Liver (tissue), 9 donors: ENCODE results near the gene RALGPS2. TPM values are rescaled to one million over a fixed set of nuclear protein-coding genes. Genes with fewer than 3 reads are reported as not detected.

Experiments used
- DNase-seq: peaks from one replicate; pipeline ENCODE4 v3.0.0-alpha.2; 2017; ENCODE audit warnings: low spot score
- H3K27ac ChIP-seq, 2 donors: one replicate each; pipeline ENCODE4 v1.7.0; 2013; ENCODE audit warnings: inconsistent platforms in 2 of 2, low read length in 2 of 2, control low read depth in 1 of 2, low read depth in 1 of 2, mild to moderate bottlenecking in 1 of 2
- H3K27me3 ChIP-seq, 4 donors: one replicate each; pipeline versions ENCODE4 v1.6.1 to v1.7.0; 2013; ENCODE audit warnings: low read length in 3 of 4, inconsistent platforms in 1 of 4, mild to moderate bottlenecking in 1 of 4, moderate library complexity in 1 of 4; ENCODE audit not compliant: control insufficient read depth in 4 of 4, insufficient read depth in 4 of 4
- H3K36me3 ChIP-seq, 4 donors: one replicate each; pipeline versions ENCODE4 v1.6.1 to v1.7.0; 2013; ENCODE audit warnings: low read length in 3 of 4, mild to moderate bottlenecking in 3 of 4, low read depth in 1 of 4, moderate library complexity in 1 of 4; ENCODE audit not compliant: control insufficient read depth in 4 of 4, insufficient read depth in 3 of 4
- H3K4me1 ChIP-seq, 4 donors: one replicate each; pipeline versions ENCODE4 v1.6.1 to v1.7.0; 2013; ENCODE audit warnings: low read length in 3 of 4, mild to moderate bottlenecking in 3 of 4, moderate library complexity in 1 of 4; ENCODE audit not compliant: control insufficient read depth in 4 of 4, insufficient read depth in 4 of 4
- H3K4me3 ChIP-seq, 3 donors: one replicate each; pipeline versions ENCODE4 v1.6.1 to v1.7.0; 2013; ENCODE audit warnings: low read length in 3 of 3, control low read depth in 1 of 3, low read depth in 1 of 3, mild to moderate bottlenecking in 1 of 3
- H3K9ac ChIP-seq, 2 donors: one replicate each; pipeline ENCODE4 v1.7.0; 2013; ENCODE audit warnings: low read length in 2 of 2, mild to moderate bottlenecking in 2 of 2, moderate library complexity in 2 of 2, control low read depth in 1 of 2, low read depth in 1 of 2
- H3K9me3 ChIP-seq, 4 donors: one replicate each; pipeline versions ENCODE4 v1.6.1 to v1.7.0; 2013; ENCODE audit warnings: low read length in 3 of 4; ENCODE audit not compliant: control insufficient read depth in 4 of 4
- EGR1 ChIP-seq, 2 donors: IDR thresholded peaks; 2 replicates each; pipeline ENCODE4 v1.6.1; 2016 to 2018; ENCODE audit warnings: antibody characterized with exemption in 2 of 2, low read depth in 2 of 2
- FOXA1 ChIP-seq: IDR thresholded peaks from 2 replicates; pipeline ENCODE4 v1.6.1; 2016; ENCODE audit warnings: antibody characterized with exemption
- FOXA2 ChIP-seq: IDR thresholded peaks from 2 replicates; pipeline ENCODE4 v1.6.1; 2016; ENCODE audit warnings: antibody characterized with exemption
- HNF4A ChIP-seq, 2 donors: conservative IDR thresholded peaks; 2 replicates each; pipeline ENCODE4 v1.6.1; 2016; ENCODE audit warnings: antibody characterized with exemption in 2 of 2, mild to moderate bottlenecking in 2 of 2
- HNF4G ChIP-seq: IDR thresholded peaks from 2 replicates; pipeline ENCODE4 v1.6.1; 2016; ENCODE audit warnings: antibody characterized with exemption
- JUND ChIP-seq, 2 donors: IDR thresholded peaks; 2 replicates each; pipeline ENCODE4 v1.6.1; 2016; ENCODE audit warnings: antibody characterized with exemption in 2 of 2
- NR2F2 ChIP-seq: IDR thresholded peaks from 2 replicates; pipeline ENCODE4 v1.6.1; 2016; ENCODE audit warnings: antibody characterized with exemption
- RXRA ChIP-seq, 2 donors: IDR thresholded peaks; 2 replicates each; pipeline ENCODE4 v1.6.1; 2017 to 2018; ENCODE audit warnings: antibody characterized with exemption in 2 of 2, mild to moderate bottlenecking in 1 of 2
- SP1 ChIP-seq: IDR thresholded peaks from 2 replicates; pipeline ENCODE4 v1.6.1; 2018; ENCODE audit warnings: antibody characterized with exemption, mild to moderate bottlenecking
- TAF1 ChIP-seq: conservative IDR thresholded peaks from 2 replicates; pipeline ENCODE4 v1.6.1; 2016; ENCODE audit warnings: antibody characterized with exemption, mild to moderate bottlenecking
- YY1 ChIP-seq: IDR thresholded peaks from 2 replicates; pipeline ENCODE4 v1.6.1; 2016; ENCODE audit warnings: antibody characterized with exemption, mild to moderate bottlenecking
- WGBS: extraction: QIAGEN DNeasy Blood & Tissue Kit; methylation state at CpG from one replicate; pipeline ENCODE4 v1.1.7; 2013; 5-methylcytosine and 5-hydroxymethylcytosine counted together
- polyA plus RNA-seq, 2 donors: library from polyadenylated mRNA; stranded (reverse) in 1 of 2; unstranded in 1 of 2; fragments of 200-250 nt in 1 of 2; fragments of >200 nt in 1 of 2; fragmentation: Nextera tagmentation in 1 of 2; extraction: Ambion mirVana in 1 of 2; gene quantifications; one replicate each; pipeline versions ENCODE4 v1.2.1 to v1.2.3, GENCODE V29; 2013 to 2015
- total RNA-seq, 2 donors: library from RNA; depleted of rRNA; stranded (reverse); fragments of >200 nt; gene quantifications; one replicate each; pipeline ENCODE4 v1.2.3, GENCODE V29; 2014
- TF ChIP-seq, protein P1 (sequence below): IDR thresholded peaks from 2 replicates; pipeline ENCODE4 v1.6.1; 2016; ENCODE audit warnings: antibody characterized with exemption
- TF ChIP-seq, protein P2 (sequence below): IDR thresholded peaks from 2 replicates; pipeline ENCODE4 v1.6.1; 2016; ENCODE audit warnings: antibody characterized with exemption
- TF ChIP-seq, protein P3 (sequence below): IDR thresholded peaks from 2 replicates; pipeline ENCODE4 v1.6.1; 2016; ENCODE audit warnings: antibody characterized with exemption, mild to moderate bottlenecking
- TF ChIP-seq, protein P4 (sequence below): IDR thresholded peaks from 2 replicates; pipeline ENCODE4 v1.6.1; 2016; ENCODE audit warnings: antibody characterized with exemption
- TF ChIP-seq, protein P5 (sequence below): fragments of 150-350 bp; IDR thresholded peaks from 2 replicates; pipeline ENCODE4 v1.5.1; 2017; ENCODE audit warnings: improper control_type of control experiment, low read depth, low read length; ENCODE audit not compliant: missing input control
- donor health status: healthy.
- donor health status: healthy.
- donor health status: healthy.
- donor health status: healthy.
- donor health status: healthy.

RALGPS2 gene
- total and polyA plus RNA-seq, 4 donors = 8.1 to 39.2 (median 16.9) TPM

DNA sequence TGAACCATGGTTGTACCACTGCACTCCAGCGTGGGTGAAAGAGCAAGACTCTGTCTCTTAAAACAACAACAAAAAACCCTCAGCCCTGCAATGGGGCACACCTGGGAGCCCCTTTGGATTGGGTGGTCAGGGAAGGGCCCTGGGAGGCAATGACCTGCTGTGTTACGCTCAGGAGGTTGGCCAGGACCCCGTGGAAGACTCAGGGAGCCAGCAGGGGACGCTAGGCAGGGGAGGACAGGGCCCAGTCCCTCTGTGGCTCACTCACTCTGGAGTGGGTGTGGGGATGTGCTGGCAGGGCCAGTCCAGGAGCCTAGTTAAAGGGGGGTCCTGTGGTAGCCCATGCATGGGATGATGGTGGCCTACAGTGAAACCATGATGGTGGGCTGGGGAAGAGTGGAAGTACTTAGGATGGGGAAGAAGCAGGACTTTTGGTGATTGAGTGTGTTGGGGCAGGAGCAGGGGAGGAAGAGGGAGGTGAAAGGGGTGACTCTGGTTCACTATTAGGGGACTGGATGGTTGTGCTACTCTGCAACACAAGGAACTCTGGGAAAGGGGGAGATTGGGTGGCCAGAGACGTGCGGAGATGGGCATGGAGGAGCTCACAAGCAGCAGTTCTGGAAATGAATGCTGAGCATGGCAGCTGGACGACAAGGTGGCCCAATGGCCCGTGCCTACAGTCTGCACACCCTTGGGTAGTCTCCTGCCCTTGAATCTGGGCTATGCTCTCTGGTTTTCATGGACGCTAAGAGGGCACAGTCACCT lies 244.4 kb downstream of the RALGPS2 start:
- 92% methylated on average over 9 of the region's 9 CpGs for WGBS
- peak; percentile 20 for DNase-seq
- H3K9ac ChIP-seq = no peak overlapping the region
- peaks cover 0 to 1% (median 0%) of the 10 kb centered on the region in 4 donors for H3K9me3 ChIP-seq
- no peak overlapping the region for H3K27ac ChIP-seq
- no peaks in the 10 kb centered on the region for H3K27me3 ChIP-seq
- H3K4me1 ChIP-seq = no peaks in the 10 kb centered on the region
- H3K4me3 ChIP-seq = no peak overlapping the region
- no peaks in the 10 kb centered on the region for H3K36me3 ChIP-seq
- TF ChIP-seq SP1 (no peak), FOXA2 (no peak), TAF1 (no peak), EGR1 (IDR thresholded peaks at IDR 0.05; ENCODE audit: low read depth in 2 of 2) (no peak), HNF4G (no peak), JUND (IDR thresholded peaks at IDR 0.05) (no peak), NR2F2 (no peak)
- TF ChIP-seq, protein P1, sequence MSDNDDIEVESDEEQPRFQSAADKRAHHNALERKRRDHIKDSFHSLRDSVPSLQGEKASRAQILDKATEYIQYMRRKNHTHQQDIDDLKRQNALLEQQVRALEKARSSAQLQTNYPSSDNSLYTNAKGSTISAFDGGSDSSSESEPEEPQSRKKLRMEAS = no peak
- TF ChIP-seq, protein P2, sequence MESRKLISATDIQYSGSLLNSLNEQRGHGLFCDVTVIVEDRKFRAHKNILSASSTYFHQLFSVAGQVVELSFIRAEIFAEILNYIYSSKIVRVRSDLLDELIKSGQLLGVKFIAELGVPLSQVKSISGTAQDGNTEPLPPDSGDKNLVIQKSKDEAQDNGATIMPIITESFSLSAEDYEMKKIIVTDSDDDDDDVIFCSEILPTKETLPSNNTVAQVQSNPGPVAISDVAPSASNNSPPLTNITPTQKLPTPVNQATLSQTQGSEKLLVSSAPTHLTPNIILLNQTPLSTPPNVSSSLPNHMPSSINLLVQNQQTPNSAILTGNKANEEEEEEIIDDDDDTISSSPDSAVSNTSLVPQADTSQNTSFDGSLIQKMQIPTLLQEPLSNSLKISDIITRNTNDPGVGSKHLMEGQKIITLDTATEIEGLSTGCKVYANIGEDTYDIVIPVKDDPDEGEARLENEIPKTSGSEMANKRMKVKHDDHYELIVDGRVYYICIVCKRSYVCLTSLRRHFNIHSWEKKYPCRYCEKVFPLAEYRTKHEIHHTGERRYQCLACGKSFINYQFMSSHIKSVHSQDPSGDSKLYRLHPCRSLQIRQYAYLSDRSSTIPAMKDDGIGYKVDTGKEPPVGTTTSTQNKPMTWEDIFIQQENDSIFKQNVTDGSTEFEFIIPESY = no peak
- TF ChIP-seq, protein P3, sequence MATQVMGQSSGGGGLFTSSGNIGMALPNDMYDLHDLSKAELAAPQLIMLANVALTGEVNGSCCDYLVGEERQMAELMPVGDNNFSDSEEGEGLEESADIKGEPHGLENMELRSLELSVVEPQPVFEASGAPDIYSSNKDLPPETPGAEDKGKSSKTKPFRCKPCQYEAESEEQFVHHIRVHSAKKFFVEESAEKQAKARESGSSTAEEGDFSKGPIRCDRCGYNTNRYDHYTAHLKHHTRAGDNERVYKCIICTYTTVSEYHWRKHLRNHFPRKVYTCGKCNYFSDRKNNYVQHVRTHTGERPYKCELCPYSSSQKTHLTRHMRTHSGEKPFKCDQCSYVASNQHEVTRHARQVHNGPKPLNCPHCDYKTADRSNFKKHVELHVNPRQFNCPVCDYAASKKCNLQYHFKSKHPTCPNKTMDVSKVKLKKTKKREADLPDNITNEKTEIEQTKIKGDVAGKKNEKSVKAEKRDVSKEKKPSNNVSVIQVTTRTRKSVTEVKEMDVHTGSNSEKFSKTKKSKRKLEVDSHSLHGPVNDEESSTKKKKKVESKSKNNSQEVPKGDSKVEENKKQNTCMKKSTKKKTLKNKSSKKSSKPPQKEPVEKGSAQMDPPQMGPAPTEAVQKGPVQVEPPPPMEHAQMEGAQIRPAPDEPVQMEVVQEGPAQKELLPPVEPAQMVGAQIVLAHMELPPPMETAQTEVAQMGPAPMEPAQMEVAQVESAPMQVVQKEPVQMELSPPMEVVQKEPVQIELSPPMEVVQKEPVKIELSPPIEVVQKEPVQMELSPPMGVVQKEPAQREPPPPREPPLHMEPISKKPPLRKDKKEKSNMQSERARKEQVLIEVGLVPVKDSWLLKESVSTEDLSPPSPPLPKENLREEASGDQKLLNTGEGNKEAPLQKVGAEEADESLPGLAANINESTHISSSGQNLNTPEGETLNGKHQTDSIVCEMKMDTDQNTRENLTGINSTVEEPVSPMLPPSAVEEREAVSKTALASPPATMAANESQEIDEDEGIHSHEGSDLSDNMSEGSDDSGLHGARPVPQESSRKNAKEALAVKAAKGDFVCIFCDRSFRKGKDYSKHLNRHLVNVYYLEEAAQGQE = no peak

DNA sequence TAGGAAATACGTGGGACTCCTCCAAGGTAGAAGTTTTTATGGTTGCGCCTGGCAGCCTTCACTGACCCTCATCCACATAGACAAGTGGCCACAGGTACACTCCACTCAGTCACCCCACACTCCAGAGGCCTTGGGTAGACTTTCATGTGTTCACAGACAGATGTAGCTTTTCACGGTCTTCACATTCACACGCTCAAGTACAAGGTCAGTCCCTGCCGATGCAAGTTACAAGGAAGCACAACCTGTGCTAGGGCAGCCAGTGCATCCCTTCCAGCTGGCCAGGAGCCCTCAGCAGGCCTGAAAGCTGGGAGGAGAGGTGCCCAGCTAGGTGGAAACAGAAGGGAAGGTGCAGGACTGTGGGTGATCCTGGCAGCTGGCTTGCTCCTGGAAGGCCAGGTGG lies 245.1 kb downstream of the RALGPS2 start:
- TF ChIP-seq RXRA (IDR thresholded peaks at IDR 0.05) (no peak), FOXA1 (no peak), HNF4G (no peak), SP1 (no peak), JUND (IDR thresholded peaks at IDR 0.05) (no peak), TAF1 (no peak), NR2F2 (no peak), EGR1 (IDR thresholded peaks at IDR 0.05; ENCODE audit: low read depth in 2 of 2) (no peak), HNF4A (conservative IDR thresholded peaks at IDR 0.05) (no peak), FOXA2 (no peak), YY1 (no peak)
- TF ChIP-seq, protein P4, sequence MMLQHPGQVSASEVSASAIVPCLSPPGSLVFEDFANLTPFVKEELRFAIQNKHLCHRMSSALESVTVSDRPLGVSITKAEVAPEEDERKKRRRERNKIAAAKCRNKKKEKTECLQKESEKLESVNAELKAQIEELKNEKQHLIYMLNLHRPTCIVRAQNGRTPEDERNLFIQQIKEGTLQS = no peak
- TF ChIP-seq, protein P5, sequence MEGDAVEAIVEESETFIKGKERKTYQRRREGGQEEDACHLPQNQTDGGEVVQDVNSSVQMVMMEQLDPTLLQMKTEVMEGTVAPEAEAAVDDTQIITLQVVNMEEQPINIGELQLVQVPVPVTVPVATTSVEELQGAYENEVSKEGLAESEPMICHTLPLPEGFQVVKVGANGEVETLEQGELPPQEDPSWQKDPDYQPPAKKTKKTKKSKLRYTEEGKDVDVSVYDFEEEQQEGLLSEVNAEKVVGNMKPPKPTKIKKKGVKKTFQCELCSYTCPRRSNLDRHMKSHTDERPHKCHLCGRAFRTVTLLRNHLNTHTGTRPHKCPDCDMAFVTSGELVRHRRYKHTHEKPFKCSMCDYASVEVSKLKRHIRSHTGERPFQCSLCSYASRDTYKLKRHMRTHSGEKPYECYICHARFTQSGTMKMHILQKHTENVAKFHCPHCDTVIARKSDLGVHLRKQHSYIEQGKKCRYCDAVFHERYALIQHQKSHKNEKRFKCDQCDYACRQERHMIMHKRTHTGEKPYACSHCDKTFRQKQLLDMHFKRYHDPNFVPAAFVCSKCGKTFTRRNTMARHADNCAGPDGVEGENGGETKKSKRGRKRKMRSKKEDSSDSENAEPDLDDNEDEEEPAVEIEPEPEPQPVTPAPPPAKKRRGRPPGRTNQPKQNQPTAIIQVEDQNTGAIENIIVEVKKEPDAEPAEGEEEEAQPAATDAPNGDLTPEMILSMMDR = no peak
- TF ChIP-seq, protein P3 = no peak
- TF ChIP-seq, protein P2 = no peak
- Histone ChIP-seq H3K36me3 (no peaks in the 10 kb centered on the region), H3K27me3 (no peaks in the 10 kb centered on the region), H3K4me3 (no peak overlapping the region), H3K9ac (no peak overlapping the region), H3K27ac (no peak overlapping the region), H3K4me1 (no peaks in the 10 kb centered on the region), H3K9me3 (no peaks in the 10 kb centered on the region)
- WGBS = 96% methylated on average over 5 of the region's 5 CpGs
- DNase-seq = no peak
